IPS-20b (cell line): Measurements from ENCODE around the gene SDR39U1.
A peak's percentile ranks its signal among the peaks of the same experiment; 100 is the strongest.
"Not testable (repeated sequence)": the region's sequence is repeated elsewhere in the genome, so short reads cannot be mapped to it uniquely, and the experiment has no call there.

Experiments
- H3K27ac ChIP-seq: one replicate; pipeline ENCODE4 v1.5.1; 2013; ENCODE audit warnings: low read length
- H3K27me3 ChIP-seq: 2 replicates; pipeline ENCODE4 v1.6.1; 2013; ENCODE audit warnings: mild to moderate bottlenecking, low read length, inconsistent platforms; ENCODE audit not compliant: insufficient read depth
- H3K36me3 ChIP-seq: 2 replicates; pipeline ENCODE4 v1.6.1; 2013; ENCODE audit warnings: low read depth, mild to moderate bottlenecking, inconsistent platforms, low read length, moderate library complexity; ENCODE audit not compliant: insufficient read depth
- H3K4me1 ChIP-seq: 2 replicates; pipeline ENCODE4 v1.6.1; 2013; ENCODE audit warnings: mild to moderate bottlenecking, control low read depth, inconsistent platforms, low read length, moderate library complexity; ENCODE audit not compliant: insufficient read depth
- H3K4me3 ChIP-seq: 2 replicates; pipeline ENCODE4 v1.5.1; 2013; ENCODE audit warnings: mild to moderate bottlenecking, low read length, inconsistent platforms
- H3K9ac ChIP-seq: 2 replicates; pipeline ENCODE4 v1.6.1; 2013; ENCODE audit warnings: low read depth, mild to moderate bottlenecking, inconsistent platforms, low read length, moderate library complexity
- H3K9me3 ChIP-seq: 2 replicates; pipeline ENCODE4 v1.6.1; 2013; ENCODE audit warnings: mild to moderate bottlenecking, low read depth, low read length, inconsistent platforms; ENCODE audit not compliant: insufficient read depth

Gene SDR39U1

GRCh38 chr14:24465368-24465767, 22.8 kb upstream of the SDR39U1 start:
- H3K4me3 ChIP-seq: no peak overlapping the region
- no peaks in the 10 kb centered on the region for H3K36me3 ChIP-seq
- no peaks in the 10 kb centered on the region for H3K9me3 ChIP-seq
- H3K4me1 ChIP-seq: no peaks in the 10 kb centered on the region
- no peaks in the 10 kb centered on the region for H3K27me3 ChIP-seq
- no peak overlapping the region for H3K9ac ChIP-seq
- H3K27ac ChIP-seq: no peak overlapping the region

GRCh38 chr14:24463884-24464785, 21.6 kb upstream of the SDR39U1 start:
- Histone ChIP-seq H3K4me1 (no peaks in the 10 kb centered on the region), H3K27me3 (no peaks in the 10 kb centered on the region), H3K9ac (no peak overlapping the region), H3K9me3 (no peaks in the 10 kb centered on the region), H3K27ac (no peak overlapping the region), H3K36me3 (no peaks in the 10 kb centered on the region), H3K4me3 (no peak overlapping the region)

GRCh38 chr14:24463017-24463883, 20.7 kb upstream of the SDR39U1 start:
- H3K9ac ChIP-seq: no peak overlapping the region
- H3K4me1 ChIP-seq: no peaks in the 10 kb centered on the region
- no peak overlapping the region for H3K27ac ChIP-seq

GRCh38 chr14:24461336-24461735, 18.8 kb upstream of the SDR39U1 start:
- Histone ChIP-seq H3K4me1 (no peaks in the 10 kb centered on the region), H3K4me3 (no peak overlapping the region), H3K36me3 (no peaks in the 10 kb centered on the region), H3K27me3 (no peaks in the 10 kb centered on the region), H3K9ac (no peak overlapping the region), H3K27ac (no peak overlapping the region), H3K9me3 (no peaks in the 10 kb centered on the region)

More at GRCh38 chr14:24463017-24463883, 20.7 kb upstream of the SDR39U1 start:
- Histone ChIP-seq H3K9me3 (no peaks in the 10 kb centered on the region), H3K4me3 (no peak overlapping the region), H3K27me3 (no peaks in the 10 kb centered on the region), H3K36me3 (no peaks in the 10 kb centered on the region)

GRCh38 chr14:24459331-24459730, 16.8 kb upstream of the SDR39U1 start:
- no peaks in the 10 kb centered on the region for H3K27me3 ChIP-seq
- no peak overlapping the region for H3K27ac ChIP-seq
- no peak overlapping the region for H3K4me3 ChIP-seq
- no peaks in the 10 kb centered on the region for H3K4me1 ChIP-seq
- H3K9ac ChIP-seq: no peak overlapping the region
- H3K36me3 ChIP-seq: no peaks in the 10 kb centered on the region
- peaks cover 10% of the 10 kb centered on the region for H3K9me3 ChIP-seq

GRCh38 chr14:24458736-24459135, 16.2 kb upstream of the SDR39U1 start:
- Histone ChIP-seq H3K27me3 (no peaks in the 10 kb centered on the region), H3K4me3 (no peak overlapping the region), H3K27ac (no peak overlapping the region), H3K9me3 (peaks cover 16% of the 10 kb centered on the region), H3K36me3 (no peaks in the 10 kb centered on the region), H3K4me1 (no peaks in the 10 kb centered on the region), H3K9ac (no peak overlapping the region)

- Histone ChIP-seq H3K4me1 (no peaks in the 10 kb centered on the region), H3K4me3 (no peak overlapping the region), H3K9me3 (peaks cover 20% of the 10 kb centered on the region), H3K27ac (no peak overlapping the region), H3K9ac (no peak overlapping the region), H3K27me3 (no peaks in the 10 kb centered on the region), H3K36me3 (no peaks in the 10 kb centered on the region)
Observed at GRCh38 chr14:24456980-24457379, 14.4 kb upstream of the SDR39U1 start.

GRCh38 chr14:24450828-24451227, 8.3 kb upstream of the SDR39U1 start:
- H3K36me3 ChIP-seq, H3K27ac ChIP-seq, H3K9ac ChIP-seq, H3K27me3 ChIP-seq, H3K4me1 ChIP-seq, H3K4me3 ChIP-seq: not testable (repeated sequence)
- peaks cover 20% of the 10 kb centered on the region for H3K9me3 ChIP-seq

GRCh38 chr14:24443053-24443665, 583 bp upstream of the SDR39U1 start:
- peak overlapping the region; percentile 62 for H3K27ac ChIP-seq
- peaks cover 32% of the 10 kb centered on the region for H3K36me3 ChIP-seq
- H3K9me3 ChIP-seq: no peaks in the 10 kb centered on the region
- no peaks in the 10 kb centered on the region for H3K27me3 ChIP-seq
- peak overlapping the region; percentile 98; the same call in 1 of the 2 replicates for H3K9ac ChIP-seq
- H3K4me1 ChIP-seq: no peaks in the 10 kb centered on the region; the same call in 1 of the 2 replicates
- H3K4me3 ChIP-seq: peak overlapping the region; percentile 90

GRCh38 chr14:24441904-24442239, 704 bp downstream of the SDR39U1 start:
- peaks cover 45% of the 10 kb centered on the region for H3K36me3 ChIP-seq

GRCh38 chr14:24441485-24441884, 1.1 kb downstream of the SDR39U1 start:
- Histone ChIP-seq H3K36me3 (peaks cover 45% of the 10 kb centered on the region), H3K27ac (peak overlapping the region; percentile 35), H3K27me3 (no peaks in the 10 kb centered on the region), H3K4me1 (no peaks in the 10 kb centered on the region; the same call in 1 of the 2 replicates), H3K9ac (peak overlapping the region; percentile 98; the same call in 1 of the 2 replicates), H3K9me3 (no peaks in the 10 kb centered on the region), H3K4me3 (peak overlapping the region; percentile 90)

More at GRCh38 chr14:24441904-24442239, 704 bp downstream of the SDR39U1 start:
- H3K27me3 ChIP-seq: no peaks in the 10 kb centered on the region
- H3K27ac ChIP-seq: peak overlapping the region; percentile 35
- H3K9ac ChIP-seq: peak overlapping the region; percentile 98; the same call in 1 of the 2 replicates
- H3K4me1 ChIP-seq: no peaks in the 10 kb centered on the region; the same call in 1 of the 2 replicates
- no peaks in the 10 kb centered on the region for H3K9me3 ChIP-seq
- peak overlapping the region; percentile 90 for H3K4me3 ChIP-seq
